IMR-90 (cell line): ENCODE data around the gene CGREF1. TPM values are rescaled to one million over a fixed set of nuclear protein-coding genes. Genes with fewer than 3 reads are reported as not detected.

Experiments used
- ATAC-seq: fragments of 200-7000 bp; cut with Tn5 transposase; 2 replicates; pipeline ENCODE4 v1.9.1; 2020; ENCODE audit warnings: low read depth, mild to moderate bottlenecking, moderate library complexity
- BruUV-seq: library from RNA; stranded (reverse); fragments of 400-500 nt; replicated peaks from 2 replicates; lab custom pipeline; 2021; lab: Mats Ljungman, UMichigan
- CTCF ChIA-PET: fragments of 300-600 bp; formaldehyde crosslinking; extraction: SDS; loops from one replicate; lab custom pipeline; 2021; ENCODE audit warnings: antibody characterized with exemption; lab: Yijun Ruan, JAX
- POLR2A ChIA-PET: fragments of 300-600 bp; sonication (Branson Sonifier 250); formaldehyde crosslinking; loops from one replicate; lab custom pipeline; 2022; ENCODE audit warnings: antibody characterized with exemption; ENCODE audit not compliant: unreplicated experiment; lab: Charles Lee
- DNase-seq: peaks from one replicate; pipeline ENCODE4 v3.0.0; 2013
- H2AFZ ChIP-seq: replicated peaks from 2 replicates; pipeline ENCODE3; 2013; ENCODE audit warnings: low read length, mild to moderate bottlenecking; ENCODE audit not compliant: poor library complexity
- H2AK5ac ChIP-seq: 2 replicates; pipeline ENCODE4 v1.6.1; 2013; ENCODE audit warnings: low read depth, low read length, inconsistent platforms
- H2AK9ac ChIP-seq: replicated peaks from 2 replicates; pipeline ENCODE3; 2013; ENCODE audit warnings: mild to moderate bottlenecking, low read depth, low read length, moderate library complexity; ENCODE audit not compliant: poor library complexity
- H2BK120ac ChIP-seq: 2 replicates; pipeline ENCODE4 v1.6.1; 2013; ENCODE audit warnings: low read depth, low read length, inconsistent platforms
- H2BK15ac ChIP-seq: 3 replicates; pipeline ENCODE4 v1.6.1; 2013; ENCODE audit warnings: low read depth, low read length, inconsistent platforms
- H2BK20ac ChIP-seq: 2 replicates; pipeline ENCODE4 v1.6.1; 2013; ENCODE audit warnings: low read depth, mild to moderate bottlenecking, inconsistent platforms, low read length, moderate library complexity
- H2BK5ac ChIP-seq: 2 replicates; pipeline ENCODE4 v1.6.1; 2013; ENCODE audit warnings: mild to moderate bottlenecking, low read depth, low read length, inconsistent platforms; ENCODE audit not compliant: poor library complexity, severe bottlenecking
- H3K14ac ChIP-seq: replicated peaks from 2 replicates; pipeline ENCODE4 v1.6.1; 2013; ENCODE audit warnings: low read depth, low read length, inconsistent platforms
- H3K18ac ChIP-seq: 2 replicates; pipeline ENCODE4 v1.6.1; 2013; ENCODE audit warnings: low read depth, low read length, control low read depth
- H3K23ac ChIP-seq: 2 replicates; pipeline ENCODE4 v1.6.1; 2013; ENCODE audit warnings: low read depth, low read length, inconsistent platforms
- H3K27ac ChIP-seq: 2 replicates; pipeline ENCODE4 v1.5.1; 2013; ENCODE audit warnings: mild to moderate bottlenecking, control low read depth, low read length; ENCODE audit not compliant: insufficient read depth
- H3K27me3 ChIP-seq: 2 replicates; pipeline ENCODE4 v1.6.1; 2013; ENCODE audit warnings: low read length; ENCODE audit not compliant: control insufficient read depth, insufficient read depth
- H3K36me3 ChIP-seq: 2 replicates; pipeline ENCODE4 v1.6.1; 2013; ENCODE audit warnings: low read length, mixed read lengths; ENCODE audit not compliant: control insufficient read depth, insufficient read depth
- H3K4ac ChIP-seq: 2 replicates; pipeline ENCODE4 v1.6.1; 2013; ENCODE audit warnings: low read depth, low read length, inconsistent platforms
- H3K4me1 ChIP-seq: 2 replicates; pipeline ENCODE4 v1.6.1; 2013; ENCODE audit warnings: low read length, mixed read lengths; ENCODE audit not compliant: control insufficient read depth, insufficient read depth
- H3K4me2 ChIP-seq: 2 replicates; pipeline ENCODE4 v1.6.1; 2013; ENCODE audit warnings: low read depth, mild to moderate bottlenecking, control low read depth, low read length, moderate library complexity
- H3K4me3 ChIP-seq: 2 replicates; pipeline ENCODE4 v1.5.1; 2013; ENCODE audit warnings: low read depth, mild to moderate bottlenecking, control low read depth, low read length, moderate library complexity; ENCODE audit not compliant: insufficient read depth
- H3K56ac ChIP-seq: 2 replicates; pipeline ENCODE4 v1.6.1; 2013; ENCODE audit warnings: low read length, inconsistent platforms; ENCODE audit not compliant: insufficient read depth; ENCODE audit errors: extremely low read depth
- H3K79me1 ChIP-seq, 2 experiments: 2 replicates each; pipeline ENCODE4 v1.6.1; 2013; ENCODE audit warnings: low read length in 2 of 2, inconsistent platforms in 1 of 2, low read depth in 1 of 2
- H3K9ac ChIP-seq: 2 replicates; pipeline ENCODE4 v1.6.1; 2013; ENCODE audit warnings: low read depth, low read length, control low read depth
- H3K9me1 ChIP-seq: 2 replicates; pipeline ENCODE4 v1.6.1; 2013; ENCODE audit warnings: low read length, inconsistent platforms; ENCODE audit not compliant: insufficient read depth
- H3K9me3 ChIP-seq: 2 replicates; pipeline ENCODE4 v1.6.1; 2013; ENCODE audit warnings: low read length; ENCODE audit not compliant: control insufficient read depth, insufficient read depth
- H4K20me1 ChIP-seq: 2 replicates; pipeline ENCODE4 v1.6.1; 2013; ENCODE audit warnings: low read length, inconsistent platforms; ENCODE audit not compliant: insufficient read depth
- H4K5ac ChIP-seq: 2 replicates; pipeline ENCODE4 v1.6.1; 2013; ENCODE audit warnings: mild to moderate bottlenecking, low read depth, low read length, control low read depth
- H4K8ac ChIP-seq, 2 experiments: 2 replicates each; pipeline ENCODE4 v1.6.1; 2013; ENCODE audit warnings: low read depth in 2 of 2, low read length in 2 of 2, control low read depth in 1 of 2, inconsistent platforms in 1 of 2
- H4K91ac ChIP-seq: 2 replicates; pipeline ENCODE4 v1.6.1; 2013; ENCODE audit warnings: low read depth, low read length, inconsistent platforms; ENCODE audit not compliant: insufficient read depth
- BHLHE40 ChIP-seq: fragments of 150-350 bp; IDR thresholded peaks from 2 replicates; pipeline ENCODE4 v1.6.1; 2016; ENCODE audit warnings: mild to moderate bottlenecking, low read depth, low read length
- CHD1 ChIP-seq: IDR thresholded peaks from 2 replicates; pipeline ENCODE4 v1.6.1; 2012; ENCODE audit warnings: low read depth, low read length, improper control_type of control experiment
- FOS ChIP-seq: fragments of 150-350 bp; IDR thresholded peaks from 2 replicates; pipeline ENCODE4 v1.6.1; 2016; ENCODE audit warnings: low read depth, low read length
- MAFK ChIP-seq: IDR thresholded peaks from 2 replicates; pipeline ENCODE4 v1.6.1; 2012; ENCODE audit warnings: low read depth, low read length, improper control_type of control experiment
- MAZ ChIP-seq: IDR thresholded peaks from 2 replicates; pipeline ENCODE4 v1.6.1; 2012; ENCODE audit warnings: low read depth, mild to moderate bottlenecking, low read length, improper control_type of control experiment, moderate library complexity, borderline replicate concordance
- MXI1 ChIP-seq: IDR thresholded peaks from 2 replicates; pipeline ENCODE4 v1.6.1; 2012; ENCODE audit warnings: low read depth, mild to moderate bottlenecking, low read length, moderate library complexity, borderline replicate concordance
- POLR2A ChIP-seq: IDR thresholded peaks from 2 replicates; pipeline ENCODE4 v1.6.1; 2012; ENCODE audit warnings: mild to moderate bottlenecking, low read depth, low read length
- RAD21 ChIP-seq: IDR thresholded peaks from 2 replicates; pipeline ENCODE4 v1.6.1; 2012; ENCODE audit warnings: low read length, improper control_type of control experiment
- RCOR1 ChIP-seq: IDR thresholded peaks from 2 replicates; pipeline ENCODE4 v1.6.1; 2012; ENCODE audit warnings: mild to moderate bottlenecking, low read length, improper control_type of control experiment; ENCODE audit not compliant: insufficient replicate concordance
- RFX5 ChIP-seq: IDR thresholded peaks from 2 replicates; pipeline ENCODE4 v1.8.0; 2012; ENCODE audit warnings: low read depth, mild to moderate bottlenecking, low read length, moderate library complexity
- WGBS, 2 experiments: methylation state at CpG; one replicate each; pipeline versions ENCODE4 v1.1.5 to v1.1.7; 2013; ENCODE audit warnings: missing lambda C conversion rate in 2 of 2; ENCODE audit not compliant: insufficient read length in 1 of 2; ENCODE audit errors: extremely low coverage in 2 of 2; 5-methylcytosine and 5-hydroxymethylcytosine counted together
- dilution Hi-C: fragments of 300-500 bp; cut with HindIII; formaldehyde crosslinking; loops from one replicate; pipeline ENCODE4 v1.14.3; 2018; ENCODE audit warnings: low sequenced_read_pairs; ENCODE audit not compliant: unreplicated experiment
- in situ Hi-C: fragments of 300-500 bp; cut with MboI; formaldehyde crosslinking; loops from 3 replicates; pipeline ENCODE4 v1.14.3; 2019; ENCODE audit warnings: low sequenced_read_pairs, inconsistent platforms, mixed read lengths
- intact Hi-C: fragments of 100-400 bp; cut with micrococcal nuclease; formaldehyde crosslinking; loops from 2 replicates; pipeline ENCODE4 v1.10.0; 2022
- polyA plus RNA-seq, 3 experiments: library from polyadenylated mRNA; depleted of rRNA; stranded (reverse); fragments of >200 nt; gene quantifications; 2 replicates each; pipeline ENCODE4 v1.2.3, GENCODE V29; 2012; ENCODE audit warnings: low replicate concordance in 1 of 3
- total RNA-seq: library from RNA; depleted of rRNA; stranded (reverse); fragments of >200 nt; gene quantifications from 2 replicates; pipeline ENCODE4 v1.2.3, GENCODE V29; 2012
- TF ChIP-seq, protein P1 (sequence below): fragments of 150-350 bp; IDR thresholded peaks from 2 replicates; pipeline ENCODE4 v1.6.1; 2016; ENCODE audit warnings: low read depth, mild to moderate bottlenecking, low read length, moderate library complexity, borderline replicate concordance
- TF ChIP-seq, protein P2 (sequence below): conservative IDR thresholded peaks from 2 replicates; pipeline ENCODE4 v1.5.1; 2012; ENCODE audit warnings: mild to moderate bottlenecking, low read depth, low read length, improper control_type of control experiment
- TF ChIP-seq, protein P3 (sequence below): fragments of 150-350 bp; IDR thresholded peaks from 2 replicates; pipeline ENCODE4 v1.6.1; 2017; ENCODE audit warnings: mild to moderate bottlenecking, antibody characterized with exemption, low read length, low read depth

CGREF1 gene
- total and polyA plus RNA-seq, 2 of the 4 experiments (the other 2 are of a cell fraction) = 0.54 to 1.3 TPM

GRCh38 chr2:27078267-27079194 is 40.4 kb downstream of the CGREF1 start, which contains the start of gene EMILIN1:
Gene EMILIN1 (plus strand): TSS chr2:27078615. CDS start chr2:27079066, 451 bp downstream.
- H3K9me1 ChIP-seq = peaks cover 15% of the 10 kb centered on the region; the same call in 1 of the 2 replicates
- peaks cover 23% of the 10 kb centered on the region; the same call in 1 of the 2 replicates for H3K36me3 ChIP-seq
- peaks cover 14% of the 10 kb centered on the region for H4K20me1 ChIP-seq
- ChIA-PET POLR2A (interaction anchor here (0.6 kb wide), 1 partner anchor 45 kb away, joined by 11 read pairs; no protein-coding TSS in a partner anchor), CTCF (no interaction called here)
- H3K4me3 ChIP-seq = peak within 1 kb of the TSS; percentile 82
- H2BK5ac ChIP-seq = peak within 1 kb of the TSS; percentile 98
- peak within 1 kb of the TSS; percentile 96 for H2BK20ac ChIP-seq
- H3K9ac ChIP-seq = peak within 1 kb of the TSS; percentile 97
- H3K18ac ChIP-seq = peak within 1 kb of the TSS; percentile 93
- H3K9me3 ChIP-seq = no peaks in the 10 kb centered on the region
- peak within 1 kb of the TSS; percentile 98 for H3K27ac ChIP-seq
- in situ Hi-C loops = no loop called here
- peak within 1 kb of the TSS; percentile 90 for H2AFZ ChIP-seq
- H3K4ac ChIP-seq = peak within 1 kb of the TSS; percentile 100
- peak within 1 kb of the TSS; percentile 85 to 98 for H4K8ac ChIP-seq
- H3K27me3 ChIP-seq = no peaks in the 10 kb centered on the region
- H4K91ac ChIP-seq = peak within 1 kb of the TSS; percentile 96
- DNase-seq (peak; percentile 96), ATAC-seq (peak; percentile 80)
- WGBS, 2 experiments = 1% methylated on average over 18 of the region's 41 CpGs; no CpG with 5 or more reads in 1 of the 2 experiments
- dilution Hi-C loops = no loop called here
- peak within 1 kb of the TSS; percentile 98 for H2BK15ac ChIP-seq
- intact Hi-C loops = no loop called here
- peaks cover 30% of the 10 kb centered on the region for H3K4me1 ChIP-seq
- H4K5ac ChIP-seq = peak within 1 kb of the TSS; percentile 96
- H3K14ac ChIP-seq = peak within 1 kb of the TSS; percentile 100
- H3K56ac ChIP-seq = peak within 1 kb of the TSS; percentile 95
- H2BK120ac ChIP-seq = peak within 1 kb of the TSS; percentile 97
- H2AK9ac ChIP-seq = peak within 1 kb of the TSS; percentile 97
- peaks cover 3 to 42% of the 10 kb centered on the region in 2 experiments; a peak in 3 of 4 replicates for H3K79me1 ChIP-seq
- H2AK5ac ChIP-seq = peak within 1 kb of the TSS; percentile 100
- H3K23ac ChIP-seq = peak within 1 kb of the TSS; percentile 99
- TSS peak; percentile 67 for BruUV-seq
- H3K4me2 ChIP-seq = peak within 1 kb of the TSS; percentile 98
- no peak for TF ChIP-seq BHLHE40
- TF ChIP-seq MAZ = peak; percentile 96
- TF ChIP-seq POLR2A = peak; percentile 47; the same call in 1 of the 2 replicates
- TF ChIP-seq, protein P1, sequence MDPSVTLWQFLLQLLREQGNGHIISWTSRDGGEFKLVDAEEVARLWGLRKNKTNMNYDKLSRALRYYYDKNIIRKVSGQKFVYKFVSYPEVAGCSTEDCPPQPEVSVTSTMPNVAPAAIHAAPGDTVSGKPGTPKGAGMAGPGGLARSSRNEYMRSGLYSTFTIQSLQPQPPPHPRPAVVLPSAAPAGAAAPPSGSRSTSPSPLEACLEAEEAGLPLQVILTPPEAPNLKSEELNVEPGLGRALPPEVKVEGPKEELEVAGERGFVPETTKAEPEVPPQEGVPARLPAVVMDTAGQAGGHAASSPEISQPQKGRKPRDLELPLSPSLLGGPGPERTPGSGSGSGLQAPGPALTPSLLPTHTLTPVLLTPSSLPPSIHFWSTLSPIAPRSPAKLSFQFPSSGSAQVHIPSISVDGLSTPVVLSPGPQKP = no peak
- peak; percentile 70; the same call in 1 of the 2 replicates for TF ChIP-seq MXI1
- no peak for TF ChIP-seq RCOR1
- TF ChIP-seq, protein P2, sequence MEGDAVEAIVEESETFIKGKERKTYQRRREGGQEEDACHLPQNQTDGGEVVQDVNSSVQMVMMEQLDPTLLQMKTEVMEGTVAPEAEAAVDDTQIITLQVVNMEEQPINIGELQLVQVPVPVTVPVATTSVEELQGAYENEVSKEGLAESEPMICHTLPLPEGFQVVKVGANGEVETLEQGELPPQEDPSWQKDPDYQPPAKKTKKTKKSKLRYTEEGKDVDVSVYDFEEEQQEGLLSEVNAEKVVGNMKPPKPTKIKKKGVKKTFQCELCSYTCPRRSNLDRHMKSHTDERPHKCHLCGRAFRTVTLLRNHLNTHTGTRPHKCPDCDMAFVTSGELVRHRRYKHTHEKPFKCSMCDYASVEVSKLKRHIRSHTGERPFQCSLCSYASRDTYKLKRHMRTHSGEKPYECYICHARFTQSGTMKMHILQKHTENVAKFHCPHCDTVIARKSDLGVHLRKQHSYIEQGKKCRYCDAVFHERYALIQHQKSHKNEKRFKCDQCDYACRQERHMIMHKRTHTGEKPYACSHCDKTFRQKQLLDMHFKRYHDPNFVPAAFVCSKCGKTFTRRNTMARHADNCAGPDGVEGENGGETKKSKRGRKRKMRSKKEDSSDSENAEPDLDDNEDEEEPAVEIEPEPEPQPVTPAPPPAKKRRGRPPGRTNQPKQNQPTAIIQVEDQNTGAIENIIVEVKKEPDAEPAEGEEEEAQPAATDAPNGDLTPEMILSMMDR = no peak
- TF ChIP-seq, protein P3, sequence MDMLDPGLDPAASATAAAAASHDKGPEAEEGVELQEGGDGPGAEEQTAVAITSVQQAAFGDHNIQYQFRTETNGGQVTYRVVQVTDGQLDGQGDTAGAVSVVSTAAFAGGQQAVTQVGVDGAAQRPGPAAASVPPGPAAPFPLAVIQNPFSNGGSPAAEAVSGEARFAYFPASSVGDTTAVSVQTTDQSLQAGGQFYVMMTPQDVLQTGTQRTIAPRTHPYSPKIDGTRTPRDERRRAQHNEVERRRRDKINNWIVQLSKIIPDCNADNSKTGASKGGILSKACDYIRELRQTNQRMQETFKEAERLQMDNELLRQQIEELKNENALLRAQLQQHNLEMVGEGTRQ = peak; percentile 48
- no peak for TF ChIP-seq MAFK
- TF ChIP-seq RAD21 = no peak
- TF ChIP-seq RFX5 = no peak
- no peak for TF ChIP-seq FOS
- TF ChIP-seq CHD1 = no peak
